HG03469 (cell line): ENCODE measurements around the gene TMEM179.
"Not testable (repeated sequence)": the region's sequence is repeated elsewhere in the genome, so short reads cannot be mapped to it uniquely, and the experiment has no call there.

ENCODE experiments used
- ATAC-seq: cut with Tn5 transposase; IDR thresholded peaks from one replicate; pipeline ENCODE4 v1.9.1; 2021; ENCODE audit warnings: mild to moderate bottlenecking, moderate library complexity, moderate number of reproducible peaks; ENCODE audit not compliant: unreplicated experiment

The TMEM179 gene

DNA sequence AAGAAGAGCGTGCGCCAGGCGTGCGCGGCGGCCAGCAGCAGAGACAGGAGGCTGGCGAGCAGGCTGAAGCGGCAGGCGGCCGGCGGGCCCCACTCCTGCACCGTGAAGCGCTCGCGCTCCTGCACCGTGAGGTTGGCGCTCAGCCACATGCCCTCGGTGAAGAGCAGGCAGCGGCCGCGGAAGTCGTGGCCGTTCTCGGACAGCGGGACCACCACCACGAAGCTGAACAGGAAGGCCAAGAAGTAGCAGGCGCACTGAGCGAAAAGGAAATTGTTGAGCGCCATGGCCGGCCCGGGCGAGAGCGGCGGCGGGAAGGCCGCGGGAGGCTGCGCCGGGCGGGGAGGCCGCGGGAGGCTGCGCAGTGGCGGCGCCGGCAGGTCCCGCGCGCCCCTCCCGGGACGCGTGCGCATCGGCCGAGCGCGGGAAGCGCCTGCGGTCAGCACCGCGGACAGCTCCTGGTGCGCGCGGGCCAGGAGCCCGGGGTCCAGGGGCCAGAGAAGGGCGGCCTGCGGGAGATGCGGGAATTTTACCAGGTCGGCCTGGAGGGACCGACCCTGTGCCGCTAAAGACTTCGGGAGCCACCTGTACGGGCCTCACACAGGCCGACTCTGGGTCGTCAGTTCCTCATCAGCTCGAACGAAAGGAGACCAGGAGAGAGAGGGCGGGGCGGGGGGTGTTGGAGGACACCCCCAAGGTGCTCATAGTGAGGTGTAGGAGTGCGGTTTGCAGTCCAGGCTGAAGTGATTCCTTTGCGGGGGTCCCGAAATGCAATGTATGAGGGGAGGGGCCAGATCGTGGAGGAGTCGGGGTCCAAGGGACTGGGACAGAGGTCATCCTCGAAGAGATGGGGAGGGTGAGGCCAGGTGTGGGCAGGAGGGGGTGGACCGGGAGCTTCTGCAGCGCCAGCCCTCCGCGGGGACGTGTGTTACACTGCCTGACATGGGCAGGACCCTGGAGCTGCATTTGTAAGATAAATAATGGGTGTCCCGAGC is at the start of gene TMEM179:
TSS of gene TMEM179 (minus strand) at position 315 of the 992 bp plus-strand sequence. CDS start at position 284, 31 bp downstream.
- ATAC-seq, result no peak

DNA sequence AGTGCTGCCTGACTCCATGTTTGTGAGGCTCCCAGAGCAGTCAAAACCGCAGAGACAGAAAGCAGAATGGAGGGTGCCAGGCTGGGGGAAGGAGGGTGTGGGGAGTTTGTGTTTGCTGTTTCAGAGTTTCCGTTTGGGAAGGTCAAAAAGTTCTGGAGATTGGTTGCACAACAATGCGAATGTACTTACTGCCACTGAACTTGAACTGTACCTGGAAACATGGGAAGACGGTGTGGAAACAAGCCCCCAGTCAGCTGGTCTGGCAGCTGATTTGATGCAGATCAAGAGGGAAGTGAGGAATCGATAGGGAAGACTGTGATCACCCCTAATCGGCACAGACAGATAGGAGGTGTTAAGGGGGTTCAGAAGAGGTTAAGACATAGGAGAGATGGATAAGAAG is 49.5 kb upstream of the TMEM179 start:
- ATAC-seq, result no peak

DNA sequence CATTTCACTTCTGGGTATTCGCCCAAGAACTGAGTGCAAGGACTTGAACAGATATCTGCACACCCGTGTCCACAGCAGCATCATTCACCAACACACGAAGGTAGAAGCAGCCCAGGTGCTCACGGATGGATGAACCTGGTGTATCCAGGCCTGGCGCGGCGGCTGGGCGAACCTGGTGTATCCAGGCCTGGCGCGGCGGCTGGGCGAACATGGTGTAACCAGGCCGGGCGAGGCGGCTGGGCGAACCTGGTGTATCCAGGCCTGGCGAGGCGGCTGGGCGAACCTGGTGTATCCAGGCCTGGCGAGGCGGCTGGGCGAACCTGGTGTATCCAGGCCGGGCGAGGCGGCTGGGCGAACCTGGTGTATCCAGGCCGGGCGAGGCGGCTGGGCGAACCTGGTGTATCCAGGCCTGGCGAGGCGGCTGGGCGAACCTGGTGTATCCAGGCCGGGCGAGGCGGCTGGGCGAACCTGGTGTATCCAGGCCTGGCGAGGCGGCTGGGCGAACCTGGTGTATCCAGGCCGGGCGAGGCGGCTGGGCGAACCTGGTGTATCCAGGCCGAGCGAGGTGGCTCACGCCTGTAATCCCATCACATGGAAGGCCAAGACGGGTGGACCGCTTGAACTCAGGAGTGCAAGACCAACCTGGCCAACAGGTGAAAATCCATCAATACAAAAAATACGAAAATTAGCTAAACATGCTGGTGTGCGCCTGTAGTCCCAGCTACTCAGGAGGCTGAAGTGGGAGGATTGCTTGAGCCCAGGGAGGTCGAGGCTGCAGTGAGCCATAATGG is 48.8 kb upstream of the TMEM179 start:
- not testable (repeated sequence) for ATAC-seq

DNA sequence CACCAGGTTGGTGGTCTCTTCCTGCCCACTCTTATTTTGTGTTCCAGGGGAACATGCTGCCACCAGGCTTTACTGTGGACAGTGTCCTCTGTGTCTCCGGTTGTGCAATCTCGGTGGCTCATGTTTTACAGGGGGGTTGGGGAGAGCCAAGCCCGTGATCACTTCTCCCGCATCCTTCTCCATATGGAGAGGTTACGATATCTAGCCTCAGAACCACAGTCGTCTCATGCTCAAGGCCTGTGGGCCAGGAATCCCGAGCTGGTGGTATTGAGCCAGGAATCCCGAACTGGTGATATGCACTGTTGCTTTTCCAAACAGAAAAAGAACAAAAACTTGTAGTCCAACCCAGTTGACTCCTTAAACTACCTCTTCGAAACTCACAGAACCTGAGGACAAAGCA is 47.8 kb upstream of the TMEM179 start:
- no peak for ATAC-seq

DNA sequence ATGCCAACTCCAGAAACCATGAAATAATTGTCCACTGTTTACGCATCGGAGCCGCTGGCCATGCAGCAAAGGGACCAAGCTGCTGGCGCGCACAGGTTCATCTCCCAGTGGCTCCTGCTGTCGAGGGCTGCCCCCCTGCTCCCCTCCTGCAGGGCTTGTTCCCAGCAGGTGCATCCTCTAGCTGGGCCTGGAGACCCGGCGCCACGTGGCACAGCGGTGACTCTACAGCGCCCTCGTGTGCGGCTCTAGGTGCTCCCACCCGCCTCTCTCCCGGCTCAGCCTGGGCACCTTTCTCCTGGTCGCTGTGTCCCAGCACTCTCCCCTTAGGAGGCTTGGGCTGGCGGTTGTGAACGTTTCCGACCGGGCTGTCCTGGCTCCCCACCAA is 47.3 kb upstream of the TMEM179 start:
- no peak for ATAC-seq

DNA sequence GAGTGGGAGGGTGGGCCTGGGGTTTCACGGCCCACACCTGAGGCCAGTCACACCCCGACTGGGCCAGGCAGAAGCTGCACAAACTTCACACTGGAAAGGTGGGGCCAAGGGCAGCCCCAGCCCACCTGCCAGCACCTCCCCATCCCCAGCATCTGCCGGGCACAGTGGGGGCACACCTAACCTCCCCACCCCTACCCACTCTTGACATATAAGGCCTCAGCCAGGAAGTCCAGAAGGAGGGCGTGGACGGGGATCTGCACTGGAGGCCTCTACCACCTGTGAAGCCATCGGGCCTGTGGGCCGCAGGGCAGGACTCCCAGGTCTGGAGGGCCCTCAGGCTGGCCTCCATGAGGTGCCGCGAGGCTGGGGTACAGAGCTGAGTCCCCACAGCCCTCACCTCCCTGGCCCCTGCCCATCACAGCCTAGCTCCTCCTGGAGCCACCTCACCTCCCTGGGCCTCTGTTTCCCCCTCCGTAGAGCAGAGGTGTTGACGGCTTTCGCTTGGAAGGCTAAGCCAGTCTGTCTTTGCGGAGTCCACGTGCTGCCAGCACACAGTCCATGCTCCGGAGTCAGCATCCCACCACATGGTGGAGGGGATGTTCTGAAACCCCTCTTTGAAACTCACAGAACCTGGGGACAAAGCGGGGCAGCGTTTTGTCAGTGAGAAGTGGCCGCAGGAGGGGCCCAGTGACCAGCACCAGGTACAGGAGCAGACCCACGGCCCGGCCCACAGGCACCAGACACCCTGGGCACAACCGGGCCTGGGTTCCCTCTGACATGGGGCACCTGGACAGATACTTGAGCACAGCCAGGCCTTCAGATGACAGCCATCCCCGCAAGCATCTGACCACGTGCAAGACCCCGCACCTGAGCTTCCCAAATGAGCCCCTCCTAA is 46.7 kb upstream of the TMEM179 start:
- no peak for ATAC-seq

DNA sequence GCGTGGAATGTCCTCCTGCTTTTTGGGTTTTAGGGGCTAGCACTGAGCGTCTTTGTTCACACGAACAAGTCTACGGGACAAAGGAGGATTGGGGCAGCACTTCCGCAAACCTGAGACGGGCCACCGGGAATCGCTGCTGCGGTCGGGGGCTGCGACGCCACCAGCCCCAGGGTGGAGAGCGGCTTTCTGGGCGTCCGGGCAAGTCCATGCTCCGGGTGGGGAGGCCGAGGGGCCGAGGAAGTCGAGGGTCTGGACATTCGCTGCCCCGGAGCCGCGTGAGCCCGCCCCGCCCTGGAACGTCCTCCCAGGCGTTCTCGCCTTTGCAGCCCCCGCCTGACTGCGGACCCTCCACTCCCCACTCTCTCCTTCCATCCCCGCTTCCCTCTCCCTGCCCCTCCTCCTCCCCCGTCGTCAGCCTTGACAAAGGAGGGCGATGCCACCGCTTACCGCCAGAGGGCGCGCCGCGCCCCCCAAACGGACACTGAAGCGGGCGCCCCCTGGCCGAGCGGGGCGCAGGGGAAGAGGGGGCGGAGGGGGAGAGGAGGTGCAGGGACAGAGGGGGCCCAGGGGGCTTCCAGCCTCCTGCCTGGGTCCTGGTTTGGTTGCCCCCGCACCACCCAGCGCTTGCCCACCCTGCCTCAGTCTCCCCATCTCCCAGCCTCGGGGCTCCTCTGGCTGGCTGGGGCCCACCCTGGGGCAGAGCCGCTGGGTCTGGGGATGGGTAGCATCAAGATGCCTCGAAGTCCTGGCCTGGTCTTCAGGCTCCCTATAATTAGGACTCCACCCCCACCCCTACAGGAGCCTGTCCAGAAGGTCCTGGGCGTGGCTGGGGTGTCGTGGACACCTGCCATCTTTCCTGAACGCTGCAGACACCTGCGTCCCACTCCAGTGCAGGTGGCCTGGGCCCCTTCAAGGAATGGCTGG is 45.7 kb upstream of the TMEM179 start:
- ATAC-seq, result no peak

DNA sequence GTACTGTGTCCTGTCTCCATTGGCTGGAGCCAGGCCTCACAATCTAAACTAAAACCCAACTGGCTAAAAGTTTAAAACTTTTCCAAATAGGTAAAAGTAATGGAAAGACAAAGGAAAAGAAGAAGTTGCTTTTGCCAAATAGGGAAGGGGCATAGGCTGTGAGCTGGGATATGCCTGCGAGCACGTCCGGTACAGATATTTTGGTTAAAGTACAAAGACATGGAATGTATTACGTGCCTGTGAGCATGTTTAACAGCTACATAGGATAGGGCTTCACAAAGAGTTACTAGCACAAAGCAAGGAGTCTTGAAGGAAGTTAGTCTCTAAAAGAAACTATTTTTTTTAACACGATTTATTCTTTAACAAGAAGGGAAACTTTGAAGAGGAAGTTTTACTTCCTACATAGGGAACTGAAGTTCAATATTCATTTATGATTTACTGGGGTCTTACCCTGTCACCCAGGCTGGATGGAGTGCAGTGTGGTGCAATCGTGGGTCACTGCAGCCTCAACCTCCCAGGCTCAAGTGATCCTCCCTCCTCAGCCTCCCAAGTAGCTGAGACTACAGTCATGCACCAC is 43.0 kb upstream of the TMEM179 start:
- no peak for ATAC-seq

DNA sequence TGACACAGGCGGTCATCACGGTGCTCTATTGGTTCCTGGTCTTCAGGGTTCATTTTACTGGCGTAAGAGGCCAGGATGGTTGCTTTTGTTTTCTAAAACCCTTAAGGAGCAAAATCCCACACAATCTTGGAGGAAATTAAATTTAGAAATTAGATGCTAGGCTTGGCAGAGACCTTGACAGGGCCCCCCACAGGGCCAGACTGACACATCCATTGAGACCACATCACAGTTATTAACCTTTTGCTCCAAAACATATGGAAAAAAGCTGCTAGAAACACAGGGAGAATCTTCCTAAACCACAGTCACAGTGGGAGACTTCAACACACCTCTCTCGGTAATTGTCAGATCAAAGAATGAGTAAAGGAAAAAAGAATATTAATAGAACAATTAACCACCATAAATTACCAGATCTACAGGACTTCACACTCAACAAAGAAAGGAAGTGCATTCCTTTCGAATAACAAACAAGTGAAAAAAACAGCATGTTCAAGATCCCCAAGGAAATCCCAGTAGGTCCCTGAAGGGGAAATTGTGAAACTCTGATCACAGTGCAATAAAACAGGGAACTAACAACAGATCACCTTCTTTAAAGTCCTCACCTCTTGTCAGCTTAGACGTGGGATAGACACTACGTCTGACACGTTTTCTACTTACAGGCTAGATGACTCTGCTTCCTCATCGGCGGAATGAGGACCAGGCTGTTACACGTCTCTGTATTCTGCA is 40.2 kb upstream of the TMEM179 start:
- no peak for ATAC-seq

DNA sequence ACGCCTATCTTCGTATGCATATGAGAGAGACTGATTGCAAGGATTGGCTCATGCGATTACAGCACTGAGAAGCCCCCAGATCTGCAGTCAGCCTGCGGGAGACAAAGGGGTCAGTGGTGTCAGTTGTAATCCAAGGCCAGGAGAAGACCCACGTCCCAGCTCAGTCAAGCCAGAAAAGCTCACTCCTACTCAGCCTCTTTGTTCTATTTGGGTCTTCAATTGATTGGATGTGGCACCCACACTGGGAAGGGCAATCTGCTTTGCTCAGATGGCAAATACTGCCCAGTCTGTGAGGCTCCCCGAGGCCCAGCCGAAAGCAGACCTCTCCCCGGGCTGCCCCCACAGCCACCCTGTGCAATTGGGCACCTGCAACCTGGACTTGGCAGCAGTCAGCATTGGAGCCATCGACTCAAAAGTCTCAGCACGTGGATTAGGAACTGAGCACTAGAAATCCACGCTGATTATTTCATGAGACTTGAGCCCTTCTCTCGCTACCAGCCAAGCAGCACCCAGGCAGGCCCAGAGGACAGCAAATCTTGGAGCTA is 39.6 kb upstream of the TMEM179 start:
- ATAC-seq, result no peak

DNA sequence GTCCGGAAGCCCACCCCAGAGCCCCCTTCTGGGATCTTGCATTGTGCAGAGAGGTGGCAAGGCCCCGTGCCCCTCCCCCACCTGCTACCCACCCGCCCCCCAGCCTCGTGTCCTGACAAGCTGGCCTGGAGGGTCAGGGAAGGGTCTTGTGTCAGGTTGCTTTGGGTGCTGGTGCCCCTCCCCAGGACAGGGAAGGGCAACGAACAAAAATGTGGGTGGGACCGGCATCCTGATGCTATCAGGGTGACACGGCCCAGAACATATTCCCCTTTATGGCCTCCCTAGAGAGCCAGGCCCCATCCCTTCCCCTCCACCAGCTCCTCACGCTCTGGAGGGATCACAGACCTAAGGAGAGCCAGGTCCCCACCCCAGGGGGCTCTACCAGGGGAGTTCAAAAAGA is 38.7 kb upstream of the TMEM179 start:
- ATAC-seq, result no peak

DNA sequence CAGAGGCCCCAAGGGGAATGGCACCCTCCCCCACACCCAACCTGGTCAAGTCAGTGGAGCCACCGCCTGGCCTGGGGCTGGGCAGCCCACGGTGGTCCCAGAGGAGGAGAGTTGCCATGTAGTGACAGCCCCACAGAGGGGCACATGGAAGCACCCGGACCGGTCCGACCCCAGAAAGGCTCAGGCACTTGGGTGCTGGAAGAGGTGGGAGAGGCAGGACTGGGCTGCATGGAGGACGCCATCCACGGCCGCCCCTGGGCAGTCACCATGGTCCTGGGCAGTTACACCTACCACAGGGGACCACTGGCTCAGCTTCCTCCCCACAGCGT is 37.9 kb upstream of the TMEM179 start:
- ATAC-seq, result no peak

DNA sequence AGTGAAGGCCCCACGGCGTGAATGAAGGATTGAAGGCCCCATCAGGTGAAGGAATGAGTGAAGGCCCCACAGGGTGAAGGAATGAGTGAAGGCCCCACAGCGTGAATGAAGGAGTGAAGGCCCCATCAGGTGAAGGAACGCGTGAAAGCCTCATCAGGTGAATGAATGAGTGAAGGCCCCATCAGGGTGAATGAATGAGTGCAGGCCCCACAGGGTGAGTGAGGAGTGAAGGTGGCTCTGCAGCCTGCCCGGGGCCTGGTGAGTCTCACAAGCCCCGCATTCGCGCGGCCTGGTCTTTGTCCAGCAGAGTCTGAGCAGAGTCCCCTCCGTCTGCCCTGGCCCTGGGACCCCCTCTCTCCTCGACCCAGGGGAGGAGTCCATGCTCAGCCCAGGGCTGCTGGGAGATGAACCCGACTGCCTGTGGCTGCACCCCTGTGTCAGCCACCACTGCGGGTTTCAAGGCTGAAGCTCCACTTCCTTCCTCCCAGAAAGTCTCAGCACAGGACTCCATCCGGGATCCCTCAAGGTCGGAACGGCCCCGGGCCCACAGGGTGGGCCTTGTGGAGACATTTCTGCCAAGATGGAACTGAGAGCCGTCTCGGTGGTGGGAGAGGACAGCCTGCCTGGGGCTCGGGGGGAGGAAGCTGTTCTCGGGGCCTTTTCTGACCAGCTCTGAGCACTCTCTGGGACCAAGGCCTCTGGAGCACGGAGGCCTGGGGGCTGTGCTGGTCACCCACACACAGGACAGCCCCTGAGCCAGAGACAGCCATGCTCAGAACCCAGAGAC is 37.4 kb upstream of the TMEM179 start:
- no peak for ATAC-seq

DNA sequence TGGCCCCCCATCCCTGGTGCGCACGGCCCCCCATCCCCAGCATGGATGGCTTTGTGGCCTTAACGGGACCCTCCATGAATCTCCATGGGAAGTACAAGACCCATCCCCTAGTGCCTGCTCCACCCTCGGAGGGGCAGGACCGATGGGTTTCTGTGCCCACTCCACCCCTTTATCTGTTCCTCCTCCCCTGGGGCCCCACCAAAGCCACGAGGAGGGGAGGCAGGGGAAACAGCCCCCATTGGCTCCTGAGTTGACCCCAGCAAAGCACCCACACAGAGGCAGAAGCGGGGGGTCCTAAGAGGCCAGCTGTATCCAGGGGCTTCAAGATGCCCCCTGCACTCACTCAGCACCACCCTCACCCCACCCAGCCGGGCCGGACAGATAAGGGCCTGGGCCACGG is 36.1 kb upstream of the TMEM179 start:
- no peak for ATAC-seq

DNA sequence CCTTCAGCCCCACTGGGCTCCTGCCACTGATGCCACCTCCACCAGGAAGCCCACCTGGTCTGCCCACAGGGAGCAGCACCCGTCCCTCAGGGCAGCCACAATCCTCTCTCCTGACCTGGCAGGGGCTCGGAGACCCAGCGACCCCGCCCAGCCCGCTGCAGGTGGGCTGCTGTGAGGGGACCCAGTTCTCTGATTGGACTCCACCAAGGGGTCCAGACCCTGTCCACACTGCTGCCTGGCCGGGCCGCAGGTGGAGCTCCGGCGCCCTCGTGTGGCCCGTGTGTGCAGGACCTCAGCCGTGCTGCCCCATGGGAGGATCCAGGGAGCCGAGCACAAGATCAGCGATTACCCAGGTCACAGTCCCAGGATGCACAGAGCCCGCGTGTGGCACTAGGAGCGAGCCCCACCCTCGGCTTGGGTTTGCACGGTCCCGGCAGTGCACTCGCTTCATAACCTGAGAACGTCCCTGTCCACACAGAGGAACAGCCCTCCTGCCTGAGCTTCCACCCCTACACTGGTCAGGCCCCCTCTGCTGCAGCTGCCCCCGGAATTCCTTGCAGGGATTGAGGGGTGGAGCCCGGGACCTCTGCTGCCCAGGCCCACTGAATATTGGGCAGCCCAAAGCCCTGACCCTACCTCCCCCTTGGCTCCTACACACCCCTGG is 35.4 kb upstream of the TMEM179 start:
- ATAC-seq, result no peak

DNA sequence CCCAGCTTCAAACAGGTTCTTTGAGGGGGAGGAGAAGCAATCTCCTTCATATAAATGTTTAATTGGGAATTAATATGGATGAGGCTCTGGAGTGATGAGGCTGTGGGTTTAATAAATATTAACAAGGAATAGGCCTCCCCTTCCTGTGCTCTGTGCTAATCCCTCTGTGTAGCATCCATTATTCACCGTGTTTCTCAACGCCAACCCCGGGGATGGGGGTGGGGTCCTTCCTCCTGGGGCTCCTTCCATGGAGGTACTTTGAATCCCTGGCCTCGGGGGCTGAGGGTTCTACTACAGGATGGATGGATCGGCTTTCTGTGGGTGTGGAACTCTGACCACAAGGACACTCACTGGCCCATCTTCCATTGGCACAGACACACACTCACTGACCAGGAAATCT is 34.9 kb upstream of the TMEM179 start:
- no peak for ATAC-seq

DNA sequence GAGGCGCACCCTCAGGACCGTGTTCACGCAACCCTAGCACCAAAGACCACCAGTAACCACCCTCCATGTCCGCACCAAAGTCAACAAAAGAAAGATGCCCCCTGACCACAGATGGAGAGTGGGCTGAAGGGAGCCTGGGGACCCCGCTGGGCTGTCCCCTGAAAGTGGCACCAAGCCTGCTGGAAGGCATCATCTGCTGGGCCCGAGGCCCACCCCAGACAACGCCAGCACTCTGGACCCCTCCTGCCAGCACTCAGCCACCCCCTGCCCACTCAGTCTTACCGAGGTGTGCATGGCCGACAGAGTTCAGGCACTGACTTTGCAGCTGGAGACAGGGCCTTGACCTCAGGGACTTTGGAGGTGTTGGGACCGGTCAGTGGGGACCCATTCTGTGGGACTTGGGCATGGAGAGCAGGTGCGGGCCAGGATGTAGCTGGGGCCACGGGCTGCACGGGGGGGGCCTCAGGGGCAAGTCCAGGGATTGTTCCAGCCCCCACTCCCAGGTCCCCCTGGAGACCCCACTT is 34.4 kb upstream of the TMEM179 start:
- ATAC-seq, result no peak
